Astrocyte (in vitro differentiated cells and primary cell): ENCODE results near the gene ACAA1. TPM values are rescaled to one million over a fixed set of nuclear protein-coding genes. Genes with fewer than 3 reads are reported as not detected.

Source experiments
- DNase-seq: peaks from one replicate; pipeline ENCODE4 v3.0.0-alpha.2; 2010; ENCODE audit warnings: low read depth
- FAIRE-seq: peaks from 2 replicates; lab custom pipeline; 2011; peaks lifted over from hg19 to GRCh38; lab: Jason Lieb, UNC
- H2AFZ ChIP-seq: 2 replicates; pipeline ENCODE4 v1.6.0; 2012; ENCODE audit warnings: low read depth, low read length, inconsistent platforms
- H3K27ac ChIP-seq: 2 replicates; pipeline ENCODE4 v1.5.1; 2011; ENCODE audit warnings: low read depth, low read length, inconsistent platforms
- H3K27me3 ChIP-seq: 2 replicates; pipeline ENCODE4 v1.6.0; 2011; ENCODE audit warnings: low read length, inconsistent platforms; ENCODE audit not compliant: insufficient read depth
- H3K36me3 ChIP-seq: 2 replicates; pipeline ENCODE4 v1.5.1; 2011; ENCODE audit warnings: low read length, inconsistent platforms; ENCODE audit not compliant: insufficient read depth
- H3K4me1 ChIP-seq: 2 replicates; pipeline ENCODE4 v1.5.1; 2011; ENCODE audit warnings: low read length, inconsistent platforms; ENCODE audit not compliant: insufficient read depth
- H3K4me2 ChIP-seq: 2 replicates; pipeline ENCODE4 v1.6.0; 2012; ENCODE audit warnings: low read length, inconsistent platforms
- H3K4me3 ChIP-seq: 2 replicates; pipeline ENCODE4 v1.5.1; 2011; ENCODE audit warnings: low read depth, mild to moderate bottlenecking, low read length, inconsistent platforms; ENCODE audit not compliant: insufficient read depth
- H3K79me2 ChIP-seq: 2 replicates; pipeline ENCODE4 v1.6.0; 2012; ENCODE audit warnings: mild to moderate bottlenecking, low read length, inconsistent platforms; ENCODE audit not compliant: insufficient read depth
- H3K9ac ChIP-seq: 2 replicates; pipeline ENCODE4 v1.6.0; 2012; ENCODE audit warnings: mild to moderate bottlenecking, low read length, inconsistent platforms
- H3K9me3 ChIP-seq: 2 replicates; pipeline ENCODE4 v1.5.1; 2012; ENCODE audit warnings: low read depth, mild to moderate bottlenecking, low read length, inconsistent platforms; ENCODE audit not compliant: insufficient read depth
- H4K20me1 ChIP-seq: 2 replicates; pipeline ENCODE4 v1.6.0; 2012; ENCODE audit warnings: low read length, inconsistent platforms; ENCODE audit not compliant: insufficient read depth
- H3K27ac Mint-ChIP-seq: one replicate; pipeline ENCODE4 v1.8.0; 2021; ENCODE audit warnings: mild to moderate bottlenecking, mixed read lengths; ENCODE audit not compliant: unreplicated experiment
- H3K27me3 Mint-ChIP-seq: one replicate; pipeline ENCODE4 v1.8.0; 2021; ENCODE audit warnings: low read depth, mixed read lengths; ENCODE audit not compliant: unreplicated experiment
- H3K36me3 Mint-ChIP-seq: one replicate; pipeline ENCODE4 v1.8.0; 2021; ENCODE audit warnings: low read depth, mixed read lengths; ENCODE audit not compliant: unreplicated experiment
- H3K4me1 Mint-ChIP-seq: one replicate; pipeline ENCODE4 v1.8.0; 2021; ENCODE audit warnings: low read depth, mixed read lengths; ENCODE audit not compliant: unreplicated experiment
- H3K4me3 Mint-ChIP-seq: one replicate; pipeline ENCODE4 v1.8.0; 2021; ENCODE audit warnings: mild to moderate bottlenecking, moderate library complexity, mixed read lengths; ENCODE audit not compliant: unreplicated experiment
- H3K9me3 Mint-ChIP-seq: one replicate; pipeline ENCODE4 v1.8.0; 2021; ENCODE audit warnings: mild to moderate bottlenecking, mixed read lengths; ENCODE audit not compliant: unreplicated experiment
- EZH2 ChIP-seq: IDR thresholded peaks from 2 replicates; pipeline ENCODE4 v1.6.1; 2012; ENCODE audit warnings: mild to moderate bottlenecking, low read length, inconsistent platforms; ENCODE audit not compliant: insufficient read depth
- total RNA-seq: library from RNA; stranded (reverse); gene quantifications from 2 replicates; pipeline ENCODE4 v1.2.1, GENCODE V29; 2021
- TF ChIP-seq, protein P1 (sequence below): IDR thresholded peaks from 2 replicates; pipeline ENCODE4 v1.5.1; 2011; ENCODE audit warnings: low read depth, mild to moderate bottlenecking, inconsistent platforms, low read length, moderate library complexity; ENCODE audit not compliant: insufficient read depth

The ACAA1 gene
- total RNA-seq, 1 donor from 2014 or later: 69.4 TPM

DNA sequence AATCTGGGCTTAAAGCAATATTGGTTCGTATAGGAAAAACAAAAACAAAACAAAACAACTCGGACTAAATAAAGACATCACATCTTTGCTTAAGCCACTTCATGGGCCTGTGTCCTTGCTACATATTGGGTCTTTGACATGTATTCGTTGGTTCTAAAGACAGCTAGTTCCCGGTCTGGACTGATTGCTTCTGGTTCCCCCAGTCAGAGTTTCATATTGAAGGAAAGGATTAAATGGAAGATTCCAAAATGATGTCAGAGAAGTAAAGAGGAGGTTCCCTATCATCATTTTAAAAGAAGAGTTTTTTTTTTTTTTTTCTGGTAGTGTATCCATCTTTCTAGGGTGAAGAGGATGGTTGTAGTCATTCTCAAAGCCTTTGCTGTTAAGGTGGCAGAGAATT, 30.7 kb upstream of the ACAA1 start:
- Histone ChIP-seq H3K27me3 (no peaks in the 10 kb centered on the region), H3K4me1 (peaks cover 24% of the 10 kb centered on the region), H3K79me2 (peaks cover 71% of the 10 kb centered on the region), H3K9me3 (no peaks in the 10 kb centered on the region), H3K9ac (peak overlapping the region; percentile 35), H3K27ac (peak overlapping the region; percentile 96), H3K4me2 (peak overlapping the region; percentile 90), H3K4me3 (peak overlapping the region; percentile 96), H4K20me1 (peaks cover 14% of the 10 kb centered on the region), H3K36me3 (no peaks in the 10 kb centered on the region), H2AFZ (no peak overlapping the region)
- Mint-ChIP-seq H3K27me3 (no peaks in the 10 kb centered on the region), H3K4me1 (peaks cover 36% of the 10 kb centered on the region), H3K27ac (peak overlapping the region; percentile 70), H3K9me3 (peaks cover 3% of the 10 kb centered on the region), H3K4me3 (peak overlapping the region; percentile 99), H3K36me3 (peaks cover 7% of the 10 kb centered on the region)
- TF ChIP-seq, protein P1, sequence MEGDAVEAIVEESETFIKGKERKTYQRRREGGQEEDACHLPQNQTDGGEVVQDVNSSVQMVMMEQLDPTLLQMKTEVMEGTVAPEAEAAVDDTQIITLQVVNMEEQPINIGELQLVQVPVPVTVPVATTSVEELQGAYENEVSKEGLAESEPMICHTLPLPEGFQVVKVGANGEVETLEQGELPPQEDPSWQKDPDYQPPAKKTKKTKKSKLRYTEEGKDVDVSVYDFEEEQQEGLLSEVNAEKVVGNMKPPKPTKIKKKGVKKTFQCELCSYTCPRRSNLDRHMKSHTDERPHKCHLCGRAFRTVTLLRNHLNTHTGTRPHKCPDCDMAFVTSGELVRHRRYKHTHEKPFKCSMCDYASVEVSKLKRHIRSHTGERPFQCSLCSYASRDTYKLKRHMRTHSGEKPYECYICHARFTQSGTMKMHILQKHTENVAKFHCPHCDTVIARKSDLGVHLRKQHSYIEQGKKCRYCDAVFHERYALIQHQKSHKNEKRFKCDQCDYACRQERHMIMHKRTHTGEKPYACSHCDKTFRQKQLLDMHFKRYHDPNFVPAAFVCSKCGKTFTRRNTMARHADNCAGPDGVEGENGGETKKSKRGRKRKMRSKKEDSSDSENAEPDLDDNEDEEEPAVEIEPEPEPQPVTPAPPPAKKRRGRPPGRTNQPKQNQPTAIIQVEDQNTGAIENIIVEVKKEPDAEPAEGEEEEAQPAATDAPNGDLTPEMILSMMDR: no peak
- no peak for TF ChIP-seq EZH2
- no peak for FAIRE-seq
- DNase-seq: no peak

DNA sequence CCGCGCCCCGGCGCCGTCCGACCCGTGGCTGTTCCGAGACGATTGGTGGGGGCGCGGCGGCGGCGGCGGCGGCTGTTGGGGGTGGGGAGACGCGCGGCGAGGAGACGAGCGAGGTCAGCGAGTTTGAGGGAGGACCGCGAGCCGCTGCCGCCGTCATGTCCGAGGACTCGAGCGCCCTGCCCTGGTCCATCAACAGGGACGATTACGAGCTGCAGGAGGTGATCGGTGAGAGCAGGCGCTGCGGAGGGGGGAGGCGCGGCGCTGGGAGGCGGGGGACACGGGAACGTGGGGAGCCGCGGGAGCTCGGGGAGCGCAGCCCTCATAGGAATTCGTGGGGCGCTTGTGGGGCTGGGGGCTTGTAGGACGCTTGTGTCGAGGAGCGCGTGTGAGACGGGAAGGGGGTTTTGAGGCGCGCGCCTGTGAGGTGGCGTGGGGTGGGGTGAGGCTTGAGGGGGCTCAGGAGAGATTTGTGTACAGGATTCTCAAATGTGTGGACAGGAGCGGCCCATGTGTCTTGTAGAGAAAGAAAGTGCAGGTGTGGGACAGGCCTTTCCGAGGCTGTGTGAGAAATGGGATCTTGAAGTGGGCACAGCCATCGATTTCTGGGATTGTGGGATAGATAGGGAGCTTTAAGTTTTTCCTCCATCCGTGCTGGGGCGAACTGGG, 28.9 kb upstream of the ACAA1 start:
- Histone ChIP-seq H3K79me2 (peaks cover 53% of the 10 kb centered on the region), H3K9ac (peak overlapping the region; percentile 88), H3K27ac (peak overlapping the region; percentile 97), H4K20me1 (peaks cover 6% of the 10 kb centered on the region), H3K36me3 (no peaks in the 10 kb centered on the region), H3K4me3 (peak overlapping the region; percentile 96), H3K4me1 (peaks cover 24% of the 10 kb centered on the region), H2AFZ (peak overlapping the region; percentile 93), H3K4me2 (peak overlapping the region; percentile 90), H3K9me3 (no peaks in the 10 kb centered on the region), H3K27me3 (no peaks in the 10 kb centered on the region)
- no peaks in the 10 kb centered on the region for H3K27me3 Mint-ChIP-seq
- peaks cover 31% of the 10 kb centered on the region for H3K4me1 Mint-ChIP-seq
- TF ChIP-seq EZH2: no peak
- TF ChIP-seq, protein P1: no peak
- peak overlapping the region; percentile 99 for H3K4me3 Mint-ChIP-seq
- peaks cover 3% of the 10 kb centered on the region for H3K9me3 Mint-ChIP-seq
- DNase-seq (peak; percentile 27), FAIRE-seq (no peak)
- H3K27ac Mint-ChIP-seq: peak overlapping the region; percentile 88
- peaks cover 7% of the 10 kb centered on the region for H3K36me3 Mint-ChIP-seq
